ENCODE data around the gene TAF4. TPM values are rescaled to one million over a fixed set of nuclear protein-coding genes. Genes with fewer than 3 reads are reported as not detected.
A peak's percentile ranks its signal among the peaks of the same experiment; 100 is the strongest.

TAF4 gene
- total RNA-seq, 1 donor from 2014 or later = 17.6 TPM

DNA sequence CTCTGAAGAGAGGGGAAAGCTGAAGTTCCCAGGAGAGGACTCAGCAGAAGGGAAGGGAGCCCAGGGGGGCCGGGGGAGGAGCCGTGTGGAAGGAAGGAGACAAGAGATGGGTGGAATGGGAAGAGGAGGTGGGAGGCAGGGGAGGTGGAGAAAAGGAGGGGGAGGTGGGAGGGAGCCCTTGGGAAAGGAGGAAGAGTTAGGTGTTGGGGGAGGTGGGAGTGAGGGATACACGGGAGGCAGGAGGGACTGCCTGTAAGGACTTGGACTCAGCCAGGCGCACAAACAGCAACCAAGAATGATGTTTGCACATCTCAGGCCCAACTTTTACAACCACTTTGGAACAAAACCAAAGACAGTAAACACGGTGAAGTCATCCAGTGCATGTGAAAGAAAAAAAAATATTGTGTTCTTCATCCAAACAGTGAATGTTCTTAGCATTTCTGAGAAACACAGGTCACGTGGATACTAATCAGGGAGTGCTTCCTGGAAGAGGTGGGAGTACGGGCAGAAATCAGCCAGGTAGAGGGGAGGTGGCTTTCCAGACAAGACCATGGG lies 39.2 kb upstream of the TAF4 start:
- Histone ChIP-seq H3K36me3 (no peaks in the 10 kb centered on the region), H3K9me3 (peaks cover 36% of the 10 kb centered on the region), H3K4me1 (no peaks in the 10 kb centered on the region), H3K27ac (no peak overlapping the region), H3K27me3 (ENCODE audit: low read depth) (peaks cover 4% of the 10 kb centered on the region), H3K4me3 (no peak overlapping the region)
- peak in 1 of 2 donors; percentile 52 for ATAC-seq
- no peak for TF ChIP-seq CTCF (IDR thresholded peaks at IDR 0.05)
- DNase-seq = no peak
- intact Hi-C loops (cut with DNase I) = no loop called here

DNA sequence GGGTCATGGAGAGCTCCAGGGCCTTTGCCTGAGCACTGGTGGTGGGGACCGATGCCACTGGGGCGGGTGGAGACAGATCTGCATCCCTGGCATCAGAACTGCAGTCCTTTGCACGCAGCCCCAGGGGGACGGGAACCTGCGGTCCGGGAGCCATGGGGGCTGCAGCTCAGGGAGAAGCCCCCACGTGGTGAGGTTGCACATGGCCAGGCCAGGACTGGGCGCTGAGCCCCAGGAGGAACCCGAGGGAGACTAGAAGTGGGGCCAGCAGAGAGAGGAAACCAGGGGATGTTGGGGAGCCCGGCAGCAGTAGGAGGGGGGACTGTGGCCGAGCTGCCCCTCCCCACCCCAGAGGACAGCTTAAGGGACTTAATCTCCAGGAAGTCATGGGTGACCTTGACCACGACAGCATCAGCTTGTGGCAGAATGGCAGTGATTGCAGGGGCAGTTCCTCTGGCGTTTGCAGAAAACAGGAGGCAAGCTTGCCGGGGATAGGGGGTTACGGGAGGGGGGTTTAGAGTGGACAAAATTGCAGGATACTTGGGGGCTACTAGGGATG lies 38.6 kb upstream of the TAF4 start:
- no peak for DNase-seq
- H3K4me1 ChIP-seq = no peaks in the 10 kb centered on the region
- no peak for TF ChIP-seq CTCF (IDR thresholded peaks at IDR 0.05)
- H3K27me3 ChIP-seq (ENCODE audit: low read depth) = peaks cover 4% of the 10 kb centered on the region
- no peak overlapping the region for H3K27ac ChIP-seq
- no peak overlapping the region for H3K4me3 ChIP-seq
- peaks cover 30% of the 10 kb centered on the region for H3K9me3 ChIP-seq
- H3K36me3 ChIP-seq = no peaks in the 10 kb centered on the region
- ATAC-seq = no peak
- intact Hi-C loops (cut with DNase I) = no loop called here

DNA sequence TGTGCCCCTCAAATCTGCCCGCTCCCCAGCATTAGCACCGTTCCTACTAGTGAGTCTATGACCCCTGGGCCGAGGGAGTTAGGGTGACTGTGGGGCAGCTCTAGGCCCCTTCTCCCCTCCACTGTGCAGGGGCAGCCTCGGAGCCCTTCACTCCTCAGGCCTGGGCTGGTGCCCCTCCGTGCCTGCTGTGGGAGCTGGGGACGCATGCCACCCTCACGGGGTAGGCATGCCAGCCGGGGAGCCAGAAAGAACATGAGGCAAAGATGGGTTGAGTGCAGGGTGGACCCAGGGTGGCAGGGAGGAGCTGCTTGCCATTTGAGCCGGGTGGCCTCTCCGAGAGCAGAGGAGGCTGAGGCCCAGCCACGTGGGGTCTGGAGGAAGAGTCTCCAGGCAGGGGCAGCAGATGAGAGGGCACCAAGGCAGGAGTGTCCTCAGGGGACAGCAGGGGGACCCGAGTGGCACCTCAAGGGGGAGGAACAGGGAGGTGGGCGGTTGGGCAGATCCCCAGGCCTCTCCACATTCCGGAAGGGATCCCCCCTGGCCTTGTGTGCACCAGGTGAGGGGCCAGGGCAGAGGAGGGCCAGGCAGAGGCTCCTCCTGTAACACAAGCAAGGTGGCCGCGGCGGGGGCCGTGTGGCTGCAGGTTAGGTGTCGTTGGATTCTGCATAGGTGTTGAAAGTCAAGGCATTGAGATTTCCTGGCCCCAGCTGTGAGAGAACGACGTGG lies 38.0 kb upstream of the TAF4 start:
- intact Hi-C loops (cut with DNase I) = no loop called here
- DNase-seq (no peak), ATAC-seq (no peak)
- no peak overlapping the region for H3K27ac ChIP-seq
- no peak for TF ChIP-seq CTCF (IDR thresholded peaks at IDR 0.05)
- H3K4me1 ChIP-seq = no peaks in the 10 kb centered on the region
- H3K9me3 ChIP-seq = peaks cover 24% of the 10 kb centered on the region
- H3K4me3 ChIP-seq = no peak overlapping the region
- no peaks in the 10 kb centered on the region for H3K36me3 ChIP-seq
- peaks cover 4% of the 10 kb centered on the region for H3K27me3 ChIP-seq (ENCODE audit: low read depth)

DNA sequence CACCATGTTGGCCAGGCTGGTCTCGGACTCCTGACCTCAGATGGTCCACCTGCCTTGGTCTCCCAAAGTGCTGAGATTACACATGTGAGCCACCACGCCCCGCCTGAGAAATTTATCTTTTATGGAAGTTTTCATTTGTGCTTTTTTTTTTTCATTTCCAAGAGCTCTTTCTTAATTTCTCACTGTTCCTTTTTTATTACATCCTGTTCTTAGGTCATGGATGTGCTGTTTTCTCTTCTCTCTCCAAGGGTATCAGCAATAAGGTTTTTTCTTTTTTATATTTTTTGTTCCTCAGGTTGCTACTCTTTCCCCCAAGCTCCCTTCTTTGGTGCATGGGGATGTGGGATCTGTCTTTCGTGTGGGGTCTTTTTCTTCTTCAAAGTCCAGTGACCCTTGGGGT lies 35.4 kb upstream of the TAF4 start:
- no peak for ATAC-seq
- Histone ChIP-seq H3K9me3 (peaks cover 6% of the 10 kb centered on the region), H3K27ac (no peak overlapping the region), H3K4me1 (no peaks in the 10 kb centered on the region), H3K36me3 (no peaks in the 10 kb centered on the region), H3K4me3 (no peak overlapping the region), H3K27me3 (ENCODE audit: low read depth) (peaks cover 4% of the 10 kb centered on the region)
- no peak for DNase-seq
- no peak for TF ChIP-seq CTCF (IDR thresholded peaks at IDR 0.05)
- intact Hi-C loops (cut with DNase I) = no loop called here

GRCh38 chr20:62097881-62098407 lies 32.3 kb upstream of the TAF4 start:
- H3K9me3 ChIP-seq = peaks cover 6% of the 10 kb centered on the region
- H3K27ac ChIP-seq = no peak overlapping the region
- no peaks in the 10 kb centered on the region for H3K36me3 ChIP-seq
- H3K4me1 ChIP-seq = no peaks in the 10 kb centered on the region
- intact Hi-C loops (cut with DNase I) = no loop called here
- ATAC-seq (no peak), DNase-seq (no peak)
- H3K27me3 ChIP-seq (ENCODE audit: low read depth) = no peaks in the 10 kb centered on the region
- H3K4me3 ChIP-seq = no peak overlapping the region
- TF ChIP-seq CTCF (IDR thresholded peaks at IDR 0.05) = no peak

Data from lower lobe of right lung (tissue), 2 donors.